GM23338 (cell line): ENCODE measurements around the gene PLXNA2. TPM values are rescaled to one million over a fixed set of nuclear protein-coding genes. Genes with fewer than 3 reads are reported as not detected.

Experiments
- ATAC-seq: fragments of 200-7000 bp; cut with Tn5 transposase; 3 replicates; pipeline ENCODE4 v1.9.1; 2020
- DNase-seq: peaks from one replicate; pipeline ENCODE4 v3.0.0-alpha.2; 2015; ENCODE audit warnings: low spot score
- H2AFZ ChIP-seq: fragments of 200-600 bp; sonication (generic); 2 replicates; pipeline ENCODE4 v1.8.0; 2016; ENCODE audit warnings: antibody characterized with exemption, mild to moderate bottlenecking, moderate library complexity
- H3F3A ChIP-seq: fragments of 200-600 bp; sonication (generic); replicated peaks from 2 replicates; pipeline ENCODE4 v1.8.0; 2017; ENCODE audit warnings: antibody characterized with exemption, mixed run types, low read depth
- H3K27ac ChIP-seq: fragments of 200-600 bp; sonication (generic); 2 replicates; pipeline ENCODE4 v1.6.1; 2016; ENCODE audit warnings: low read depth
- H3K27me3 ChIP-seq: fragments of 200-600 bp; sonication (generic); 2 replicates; pipeline ENCODE4 v1.8.0; 2016; ENCODE audit warnings: mild to moderate bottlenecking, mixed run types, moderate library complexity; ENCODE audit not compliant: insufficient read depth
- H3K36me3 ChIP-seq: fragments of 200-600 bp; sonication (generic); 2 replicates; pipeline ENCODE4 v1.8.0; 2016; ENCODE audit warnings: mild to moderate bottlenecking; ENCODE audit not compliant: insufficient read depth
- H3K4me1 ChIP-seq: fragments of 200-600 bp; sonication (generic); 2 replicates; pipeline ENCODE4 v1.8.0; 2016; ENCODE audit warnings: mild to moderate bottlenecking, moderate library complexity; ENCODE audit not compliant: insufficient read depth
- H3K4me2 ChIP-seq: fragments of 200-600 bp; sonication (generic); 2 replicates; pipeline ENCODE4 v1.7.1; 2017; ENCODE audit warnings: mixed run types
- H3K4me3 ChIP-seq: fragments of 200-600 bp; sonication (generic); 2 replicates; pipeline ENCODE4 v1.6.1; 2016; ENCODE audit warnings: mixed run types
- H3K79me2 ChIP-seq: fragments of 200-600 bp; sonication (generic); replicated peaks from 2 replicates; pipeline ENCODE4 v1.8.0; 2017; ENCODE audit warnings: mild to moderate bottlenecking; ENCODE audit not compliant: insufficient read depth
- H3K9me2 ChIP-seq: fragments of 200-600 bp; sonication (generic); 2 replicates; pipeline ENCODE4 v1.8.0; 2017; ENCODE audit not compliant: insufficient read depth
- H4K20me1 ChIP-seq: fragments of 200-600 bp; sonication (generic); replicated peaks from 2 replicates; pipeline ENCODE4 v1.8.0; 2017; ENCODE audit warnings: mild to moderate bottlenecking; ENCODE audit not compliant: insufficient read depth
- H3K27ac Mint-ChIP-seq: 2 replicates; pipeline ENCODE4 v1.8.0; 2020; ENCODE audit warnings: inconsistent platforms, mild to moderate bottlenecking, moderate library complexity, mixed read lengths
- H3K27me3 Mint-ChIP-seq: 3 replicates; pipeline ENCODE4 v1.8.0; 2022; ENCODE audit warnings: low read depth, mild to moderate bottlenecking, moderate library complexity, mixed read lengths, inconsistent platforms; ENCODE audit not compliant: insufficient read depth, poor library complexity
- H3K36me3 Mint-ChIP-seq: 3 replicates; pipeline ENCODE4 v1.8.0; 2021; ENCODE audit warnings: low read depth, mild to moderate bottlenecking, inconsistent platforms, moderate library complexity, mixed read lengths
- H3K4me1 Mint-ChIP-seq: 3 replicates; pipeline ENCODE4 v1.8.0; 2020; ENCODE audit warnings: mild to moderate bottlenecking, inconsistent platforms, mixed read lengths
- H3K4me3 Mint-ChIP-seq: 3 replicates; pipeline ENCODE4 v1.8.0; 2021; ENCODE audit warnings: moderate library complexity, mild to moderate bottlenecking, inconsistent platforms, mixed read lengths
- H3K9me3 Mint-ChIP-seq: 3 replicates; pipeline ENCODE4 v1.8.0; 2020; ENCODE audit warnings: moderate library complexity, mild to moderate bottlenecking, inconsistent platforms, mixed read lengths
- CREB1 ChIP-seq: fragments of 250-450 bp; sonication (Bioruptor Pico); IDR thresholded peaks from 2 replicates; pipeline ENCODE4 v1.5.0; 2020; ENCODE audit warnings: low read depth, mild to moderate bottlenecking, moderate library complexity
- CTCF ChIP-seq, 2 experiments: fragments of 200-600 bp in 1 of 2; sonication (generic) in 1 of 2; conservative IDR thresholded peaks; 2 replicates each; pipeline versions ENCODE4 v1.5.1 to v1.6.1; 2016 to 2017; ENCODE audit warnings: antibody characterized with exemption in 2 of 2, low read depth in 2 of 2, mild to moderate bottlenecking in 2 of 2, moderate library complexity in 1 of 2
- ETS1 ChIP-seq: IDR thresholded peaks from 2 replicates; pipeline ENCODE4 v1.6.1; 2016; ENCODE audit warnings: antibody characterized with exemption
- EZH2 ChIP-seq: fragments of 200-600 bp; sonication (generic); IDR thresholded peaks from one replicate; pipeline ENCODE4 v1.8.0; 2017; ENCODE audit warnings: antibody characterized with exemption, mild to moderate bottlenecking, low read depth; ENCODE audit not compliant: unreplicated experiment
- JUNB ChIP-seq: IDR thresholded peaks from one replicate; pipeline ENCODE4 v1.6.1; 2016; ENCODE audit warnings: antibody characterized with exemption; ENCODE audit not compliant: unreplicated experiment
- NANOG ChIP-seq: IDR thresholded peaks from 2 replicates; pipeline ENCODE4 v1.6.1; 2016; ENCODE audit warnings: antibody characterized with exemption, borderline replicate concordance
- POLR2AphosphoS5 ChIP-seq: IDR thresholded peaks from 2 replicates; pipeline ENCODE4 v1.6.1; 2016; ENCODE audit warnings: antibody characterized with exemption, low read depth
- REST ChIP-seq: IDR thresholded peaks from one replicate; pipeline ENCODE4 v1.6.1; 2018; ENCODE audit warnings: antibody characterized with exemption; ENCODE audit not compliant: unreplicated experiment
- STAT1 ChIP-seq: IDR thresholded peaks from one replicate; pipeline ENCODE4 v1.6.1; 2016; ENCODE audit warnings: antibody characterized with exemption; ENCODE audit not compliant: unreplicated experiment
- ZNF114 ChIP-seq: fragments of 250-450 bp; sonication (Bioruptor Pico); IDR thresholded peaks from 2 replicates; pipeline ENCODE4 v1.5.0; 2020; ENCODE audit warnings: mild to moderate bottlenecking, moderate library complexity
- ZNF331 ChIP-seq: fragments of 250-450 bp; sonication (Bioruptor Pico); IDR thresholded peaks from 2 replicates; pipeline ENCODE4 v1.5.0; 2020; ENCODE audit warnings: low read depth, mild to moderate bottlenecking, moderate library complexity
- polyA plus RNA-seq: library from polyadenylated mRNA; unstranded; fragments of >200 nt; fragmentation: Nextera tagmentation; extraction: Ambion mirVana; gene quantifications from 2 replicates; pipeline ENCODE4 v1.2.1, GENCODE V29; 2016
- total RNA-seq: library from RNA; depleted of rRNA; stranded (reverse); fragments of >200 nt; shearing (Covaris generic); gene quantifications from 2 replicates; pipeline ENCODE4 v1.2.3, GENCODE V29; 2014
- TF ChIP-seq, protein P1 (sequence below): fragments of 250-450 bp; sonication (Bioruptor Pico); IDR thresholded peaks from 2 replicates; pipeline ENCODE4 v1.5.0; 2020; ENCODE audit warnings: mild to moderate bottlenecking, moderate library complexity

Gene PLXNA2
- total and polyA plus RNA-seq, 2 experiments from 2014 or later = 0.40 to 1.8 TPM

- Histone ChIP-seq H3K36me3 (no peaks in the 10 kb centered on the region), H3K79me2 (no peaks in the 10 kb centered on the region)
- no peak for TF ChIP-seq STAT1
- TF ChIP-seq ZNF331 = no peak
- TF ChIP-seq CTCF (conservative IDR thresholded peaks at IDR 0.05; ENCODE audit: low read depth in 2 of 2) = no peak
- no peak for TF ChIP-seq POLR2AphosphoS5
- TF ChIP-seq ETS1 = no peak
- no peak for TF ChIP-seq REST
- TF ChIP-seq NANOG = no peak
- TF ChIP-seq EZH2 = no peak
- no peak for TF ChIP-seq CREB1 (CRISPR knock-in tag)
- no peak for TF ChIP-seq ZNF114
- TF ChIP-seq, protein P1, sequence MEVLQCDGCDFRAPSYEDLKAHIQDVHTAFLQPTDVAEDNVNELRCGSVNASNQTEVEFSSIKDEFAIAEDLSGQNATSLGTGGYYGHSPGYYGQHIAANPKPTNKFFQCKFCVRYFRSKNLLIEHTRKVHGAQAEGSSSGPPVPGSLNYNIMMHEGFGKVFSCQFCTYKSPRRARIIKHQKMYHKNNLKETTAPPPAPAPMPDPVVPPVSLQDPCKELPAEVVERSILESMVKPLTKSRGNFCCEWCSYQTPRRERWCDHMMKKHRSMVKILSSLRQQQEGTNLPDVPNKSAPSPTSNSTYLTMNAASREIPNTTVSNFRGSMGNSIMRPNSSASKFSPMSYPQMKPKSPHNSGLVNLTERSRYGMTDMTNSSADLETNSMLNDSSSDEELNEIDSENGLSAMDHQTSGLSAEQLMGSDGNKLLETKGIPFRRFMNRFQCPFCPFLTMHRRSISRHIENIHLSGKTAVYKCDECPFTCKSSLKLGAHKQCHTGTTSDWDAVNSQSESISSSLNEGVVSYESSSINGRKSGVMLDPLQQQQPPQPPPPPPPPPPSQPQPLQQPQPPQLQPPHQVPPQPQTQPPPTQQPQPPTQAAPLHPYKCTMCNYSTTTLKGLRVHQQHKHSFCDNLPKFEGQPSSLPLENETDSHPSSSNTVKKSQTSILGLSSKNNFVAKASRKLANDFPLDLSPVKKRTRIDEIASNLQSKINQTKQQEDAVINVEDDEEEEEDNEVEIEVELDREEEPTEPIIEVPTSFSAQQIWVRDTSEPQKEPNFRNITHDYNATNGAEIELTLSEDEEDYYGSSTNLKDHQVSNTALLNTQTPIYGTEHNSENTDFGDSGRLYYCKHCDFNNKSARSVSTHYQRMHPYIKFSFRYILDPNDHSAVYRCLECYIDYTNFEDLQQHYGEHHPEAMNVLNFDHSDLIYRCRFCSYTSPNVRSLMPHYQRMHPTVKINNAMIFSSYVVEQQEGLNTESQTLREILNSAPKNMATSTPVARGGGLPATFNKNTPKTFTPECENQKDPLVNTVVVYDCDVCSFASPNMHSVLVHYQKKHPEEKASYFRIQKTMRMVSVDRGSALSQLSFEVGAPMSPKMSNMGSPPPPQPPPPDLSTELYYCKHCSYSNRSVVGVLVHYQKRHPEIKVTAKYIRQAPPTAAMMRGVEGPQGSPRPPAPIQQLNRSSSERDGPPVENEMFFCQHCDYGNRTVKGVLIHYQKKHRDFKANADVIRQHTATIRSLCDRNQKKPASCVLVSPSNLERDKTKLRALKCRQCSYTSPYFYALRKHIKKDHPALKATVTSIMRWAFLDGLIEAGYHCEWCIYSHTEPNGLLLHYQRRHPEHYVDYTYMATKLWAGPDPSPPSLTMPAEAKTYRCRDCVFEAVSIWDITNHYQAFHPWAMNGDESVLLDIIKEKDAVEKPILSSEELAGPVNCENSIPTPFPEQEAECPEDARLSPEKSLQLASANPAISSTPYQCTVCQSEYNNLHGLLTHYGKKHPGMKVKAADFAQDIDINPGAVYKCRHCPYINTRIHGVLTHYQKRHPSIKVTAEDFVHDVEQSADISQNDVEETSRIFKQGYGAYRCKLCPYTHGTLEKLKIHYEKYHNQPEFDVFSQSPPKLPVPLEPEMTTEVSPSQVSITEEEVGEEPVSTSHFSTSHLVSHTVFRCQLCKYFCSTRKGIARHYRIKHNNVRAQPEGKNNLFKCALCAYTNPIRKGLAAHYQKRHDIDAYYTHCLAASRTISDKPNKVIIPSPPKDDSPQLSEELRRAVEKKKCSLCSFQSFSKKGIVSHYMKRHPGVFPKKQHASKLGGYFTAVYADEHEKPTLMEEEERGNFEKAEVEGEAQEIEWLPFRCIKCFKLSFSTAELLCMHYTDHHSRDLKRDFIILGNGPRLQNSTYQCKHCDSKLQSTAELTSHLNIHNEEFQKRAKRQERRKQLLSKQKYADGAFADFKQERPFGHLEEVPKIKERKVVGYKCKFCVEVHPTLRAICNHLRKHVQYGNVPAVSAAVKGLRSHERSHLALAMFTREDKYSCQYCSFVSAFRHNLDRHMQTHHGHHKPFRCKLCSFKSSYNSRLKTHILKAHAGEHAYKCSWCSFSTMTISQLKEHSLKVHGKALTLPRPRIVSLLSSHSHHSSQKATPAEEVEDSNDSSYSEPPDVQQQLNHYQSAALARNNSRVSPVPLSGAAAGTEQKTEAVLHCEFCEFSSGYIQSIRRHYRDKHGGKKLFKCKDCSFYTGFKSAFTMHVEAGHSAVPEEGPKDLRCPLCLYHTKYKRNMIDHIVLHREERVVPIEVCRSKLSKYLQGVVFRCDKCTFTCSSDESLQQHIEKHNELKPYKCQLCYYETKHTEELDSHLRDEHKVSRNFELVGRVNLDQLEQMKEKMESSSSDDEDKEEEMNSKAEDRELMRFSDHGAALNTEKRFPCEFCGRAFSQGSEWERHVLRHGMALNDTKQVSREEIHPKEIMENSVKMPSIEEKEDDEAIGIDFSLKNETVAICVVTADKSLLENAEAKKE (CRISPR knock-in tag) = no peak
- no peak for TF ChIP-seq JUNB
These were observed 138.0 kb downstream of the PLXNA2 start for GRCh38 chr1:208106218-208106617.

More at GRCh38 chr1:208106218-208106617, 138.0 kb downstream of the PLXNA2 start:
- Histone ChIP-seq H3K4me1 (peaks cover 17% of the 10 kb centered on the region), H3K9me2 (peaks cover 4% of the 10 kb centered on the region; the same call in 1 of the 2 replicates), H3F3A (no peaks in the 10 kb centered on the region), H3K4me3 (no peak overlapping the region), H3K4me2 (no peak overlapping the region), H2AFZ (no peak overlapping the region), H4K20me1 (no peaks in the 10 kb centered on the region), H3K27me3 (no peaks in the 10 kb centered on the region), H3K27ac (no peak overlapping the region)
- H3K4me1 Mint-ChIP-seq = peaks cover 26% of the 10 kb centered on the region
- DNase-seq = no peak
- H3K4me3 Mint-ChIP-seq = no peak overlapping the region
- H3K27ac Mint-ChIP-seq = no peak overlapping the region
- ATAC-seq = no peak
- peaks cover 5% of the 10 kb centered on the region for H3K27me3 Mint-ChIP-seq
- no peaks in the 10 kb centered on the region for H3K36me3 Mint-ChIP-seq
- H3K9me3 Mint-ChIP-seq = no peaks in the 10 kb centered on the region
